ENCODE data around the gene FAM32A. TPM values are rescaled to one million over a fixed set of nuclear protein-coding genes. Genes with fewer than 3 reads are reported as not detected.

Gene FAM32A
- total RNA-seq, 2 donors from 2014 or later: 71.8 to 80.1 TPM

- Mint-ChIP-seq H3K4me3 (no peak overlapping the region), H3K27me3 (ENCODE audit: insufficient read depth) (no peaks in the 10 kb centered on the region), H3K27ac (peak overlapping the region; percentile 67), H3K36me3 (ENCODE audit: low read depth) (peaks cover 40% of the 10 kb centered on the region), H3K4me1 (peaks cover 18% of the 10 kb centered on the region), H3K9me3 (no peaks in the 10 kb centered on the region)
- no peak overlapping the region for H3K4me3 ChIP-seq (ENCODE audit: low read length)
- H3K27me3 ChIP-seq (ENCODE audit: control insufficient read depth, insufficient read depth, low read length, poor library complexity, severe bottlenecking): no peaks in the 10 kb centered on the region
- peaks cover 4% of the 10 kb centered on the region for H3K4me1 ChIP-seq (ENCODE audit: control insufficient read depth, insufficient read depth, low read length)
- DNase-seq: peak; percentile 59
- H3K9me3 ChIP-seq (ENCODE audit: control insufficient read depth, low read length): no peaks in the 10 kb centered on the region
- WGBS, 2 experiments (ENCODE audit: insufficient coverage in 1 of 2, insufficient read length in 1 of 2): 81 to 83% methylated on average over 7 to 10 of the region's 10 CpGs
- no peak overlapping the region for H3K9ac ChIP-seq (ENCODE audit: extremely low read depth, low read length, poor library complexity, severe bottlenecking)
- no peak overlapping the region for H3K27ac ChIP-seq (ENCODE audit: low read depth, low read length)
- peaks cover 34% of the 10 kb centered on the region for H3K36me3 ChIP-seq (ENCODE audit: control insufficient read depth, insufficient read depth, low read length)
- TF ChIP-seq CTCF (conservative IDR thresholded peaks at IDR 0.05): no peak
Observed at GRCh38 chr19:16193466-16193865, 8.3 kb downstream of the FAM32A start.

GRCh38 chr19:16197188-16197621 lies 12.0 kb downstream of the FAM32A start:
- Histone ChIP-seq H3K27ac (ENCODE audit: low read depth, low read length) (no peak overlapping the region), H3K9ac (ENCODE audit: extremely low read depth, low read length, poor library complexity, severe bottlenecking) (no peak overlapping the region), H3K36me3 (ENCODE audit: control insufficient read depth, insufficient read depth, low read length) (peaks cover 10% of the 10 kb centered on the region), H3K4me3 (ENCODE audit: low read length) (peak overlapping the region; percentile 95), H3K9me3 (ENCODE audit: control insufficient read depth, low read length) (no peaks in the 10 kb centered on the region), H3K4me1 (ENCODE audit: control insufficient read depth, insufficient read depth, low read length) (peaks cover 6% of the 10 kb centered on the region), H3K27me3 (ENCODE audit: control insufficient read depth, insufficient read depth, low read length, poor library complexity, severe bottlenecking) (no peaks in the 10 kb centered on the region)
- 61 to 100% methylated on average over 1 to 2 of the region's 2 CpGs for WGBS, 2 experiments (ENCODE audit: insufficient coverage in 1 of 2, insufficient read length in 1 of 2)
- peak overlapping the region; percentile 83 for H3K27ac Mint-ChIP-seq
- peaks cover 20% of the 10 kb centered on the region for H3K4me1 Mint-ChIP-seq
- H3K9me3 Mint-ChIP-seq: no peaks in the 10 kb centered on the region
- H3K36me3 Mint-ChIP-seq (ENCODE audit: low read depth): peaks cover 11% of the 10 kb centered on the region
- no peak for DNase-seq
- peak overlapping the region; percentile 63 for H3K4me3 Mint-ChIP-seq
- H3K27me3 Mint-ChIP-seq (ENCODE audit: insufficient read depth): no peaks in the 10 kb centered on the region
- no peak for TF ChIP-seq CTCF (conservative IDR thresholded peaks at IDR 0.05)

GRCh38 chr19:16197622-16198369 lies 12.6 kb downstream of the FAM32A start, which contains the start of gene AP1M1:
TSS of gene AP1M1 (plus strand) at chr19:16197911. CDS start at chr19:16198027, 116 bp downstream.
- Mint-ChIP-seq H3K27ac (peak within 1 kb of the TSS; percentile 83), H3K4me3 (peak within 1 kb of the TSS; percentile 63), H3K36me3 (ENCODE audit: low read depth) (peaks cover 15% of the 10 kb centered on the region), H3K9me3 (no peaks in the 10 kb centered on the region), H3K4me1 (peaks cover 20% of the 10 kb centered on the region), H3K27me3 (ENCODE audit: insufficient read depth) (no peaks in the 10 kb centered on the region)
- peak within 1 kb of the TSS; percentile 74 for H3K9ac ChIP-seq (ENCODE audit: extremely low read depth, low read length, poor library complexity, severe bottlenecking)
- H3K4me1 ChIP-seq (ENCODE audit: control insufficient read depth, insufficient read depth, low read length): peaks cover 6% of the 10 kb centered on the region
- H3K27ac ChIP-seq (ENCODE audit: low read depth, low read length): peak within 1 kb of the TSS; percentile 68
- TF ChIP-seq CTCF (conservative IDR thresholded peaks at IDR 0.05): no peak
- DNase-seq: peak; percentile 99
- no peaks in the 10 kb centered on the region for H3K27me3 ChIP-seq (ENCODE audit: control insufficient read depth, insufficient read depth, low read length, poor library complexity, severe bottlenecking)
- WGBS, 2 experiments (ENCODE audit: insufficient coverage in 1 of 2, insufficient read length in 1 of 2): 0 to 1% methylated on average over 35 to 65 of the region's 65 CpGs
- peak within 1 kb of the TSS; percentile 95 for H3K4me3 ChIP-seq (ENCODE audit: low read length)
- H3K9me3 ChIP-seq (ENCODE audit: control insufficient read depth, low read length): no peaks in the 10 kb centered on the region
- peaks cover 14% of the 10 kb centered on the region for H3K36me3 ChIP-seq (ENCODE audit: control insufficient read depth, insufficient read depth, low read length)
